RKO (cell line): ENCODE data around the gene PROB1.
"Not testable (repeated sequence)": the region's sequence is repeated elsewhere in the genome, so short reads cannot be mapped to it uniquely, and the experiment has no call there.

Experiments used
- DNase-seq: peaks from one replicate; pipeline ENCODE4 v3.0.0-alpha.2; 2016; ENCODE audit warnings: low spot score

The PROB1 gene

GRCh38 chr5:139392324-139392677 lies 2.6 kb downstream of the PROB1 start:
- DNase-seq, result no peak

GRCh38 chr5:139391570-139392323 lies 3.2 kb downstream of the PROB1 start:
- DNase-seq, result peak; percentile 89

- no peak for DNase-seq
Observed at GRCh38 chr5:139390639-139391569, 4.0 kb downstream of the PROB1 start.

GRCh38 chr5:139389701-139390638 lies 4.9 kb downstream of the PROB1 start, which contains the start of gene MZB1:
MZB1 (minus strand) TSS chr5:139389913; CDS start chr5:139389856, 57 bp downstream.
- no peak for DNase-seq

GRCh38 chr5:139388198-139388821 lies 6.6 kb downstream of the PROB1 start:
- DNase-seq, result no peak

- no peak for DNase-seq
Observed at GRCh38 chr5:139387611-139388197, 7.2 kb downstream of the PROB1 start.

- not testable (repeated sequence) for DNase-seq
Observed at GRCh38 chr5:139386956-139387355, 7.9 kb downstream of the PROB1 start.

GRCh38 chr5:139386050-139386438 lies 8.9 kb downstream of the PROB1 start:
- DNase-seq, result no peak

GRCh38 chr5:139385061-139386049 lies 9.5 kb downstream of the PROB1 start:
- no peak for DNase-seq

GRCh38 chr5:139384591-139385051 lies 10.3 kb downstream of the PROB1 start:
- no peak for DNase-seq

GRCh38 chr5:139383993-139384590 lies 10.8 kb downstream of the PROB1 start:
- DNase-seq, result no peak

GRCh38 chr5:139383275-139383992 lies 11.5 kb downstream of the PROB1 start, which contains the start of gene SLC23A1:
SLC23A1 (minus strand) TSS chr5:139383297; CDS start chr5:139383253, 44 bp downstream.
- no peak for DNase-seq

- no peak for DNase-seq
Observed at GRCh38 chr5:139382807-139383206, 12.1 kb downstream of the PROB1 start.

GRCh38 chr5:139381837-139382761 lies 12.8 kb downstream of the PROB1 start:
- DNase-seq, result no peak

- DNase-seq, result no peak
Observed at GRCh38 chr5:139379626-139380449, 15.1 kb downstream of the PROB1 start.

GRCh38 chr5:139378941-139379361 lies 16.0 kb downstream of the PROB1 start:
- DNase-seq, result no peak
